ENCODE data around the gene CD83. TPM values are rescaled to one million over a fixed set of nuclear protein-coding genes. Genes with fewer than 3 reads are reported as not detected.

CD83 gene
- polyA plus RNA-seq, 1 experiment, result 0.85 TPM

- Histone ChIP-seq H3K4me3 (ENCODE audit: low read depth, low read length) (no peak overlapping the region), H3K36me3 (ENCODE audit: control insufficient read depth, insufficient read depth, low read length) (no peaks in the 10 kb centered on the region), H3K27me3 (ENCODE audit: control insufficient read depth, insufficient read depth, low read length) (peaks cover 2% of the 10 kb centered on the region; the same call in 1 of the 2 replicates)
- no peak for DNase-seq (ENCODE audit: low read depth)
- ChIA-PET CTCF (no interaction called here), POLR2A (no interaction called here)
- no peak for TF ChIP-seq CTCF (IDR thresholded peaks at IDR 0.05; ENCODE audit: insufficient read depth, low read depth, low read length)
Observed at GRCh38 chr6:14177413-14178082, 60.0 kb downstream of the CD83 start.

- ChIA-PET POLR2A (no interaction called here), CTCF (no interaction called here)
- H3K27me3 ChIP-seq (ENCODE audit: control insufficient read depth, insufficient read depth, low read length), result peaks cover 2% of the 10 kb centered on the region; the same call in 1 of the 2 replicates
- TF ChIP-seq CTCF (IDR thresholded peaks at IDR 0.05; ENCODE audit: insufficient read depth, low read depth, low read length), result no peak
- DNase-seq (ENCODE audit: low read depth), result peak; percentile 5
- H3K36me3 ChIP-seq (ENCODE audit: control insufficient read depth, insufficient read depth, low read length), result no peaks in the 10 kb centered on the region
- H3K4me3 ChIP-seq (ENCODE audit: low read depth, low read length), result no peak overlapping the region
Observed at GRCh38 chr6:14178083-14178445, 60.5 kb downstream of the CD83 start.

- no peak overlapping the region for H3K4me3 ChIP-seq (ENCODE audit: low read depth, low read length)
- DNase-seq (ENCODE audit: low read depth), result no peak
- ChIA-PET CTCF (interaction anchor here (1.0 to 1.6 kb wide), 3 partner anchors 15 to 31 kb away, joined by 3 read pairs; no protein-coding TSS in a partner anchor), POLR2A (no interaction called here)
- no peaks in the 10 kb centered on the region for H3K36me3 ChIP-seq (ENCODE audit: control insufficient read depth, insufficient read depth, low read length)
- no peak for TF ChIP-seq CTCF (IDR thresholded peaks at IDR 0.05; ENCODE audit: insufficient read depth, low read depth, low read length)
- H3K27me3 ChIP-seq (ENCODE audit: control insufficient read depth, insufficient read depth, low read length), result peaks cover 2% of the 10 kb centered on the region; the same call in 1 of the 2 replicates
Observed at GRCh38 chr6:14180609-14181008, 63.0 kb downstream of the CD83 start.

- ChIA-PET POLR2A (no interaction called here), CTCF (no interaction called here)
- H3K4me3 ChIP-seq (ENCODE audit: low read depth, low read length), result no peak overlapping the region
- no peak for DNase-seq (ENCODE audit: low read depth)
- no peaks in the 10 kb centered on the region; the same call in 1 of the 2 replicates for H3K27me3 ChIP-seq (ENCODE audit: control insufficient read depth, insufficient read depth, low read length)
- H3K36me3 ChIP-seq (ENCODE audit: control insufficient read depth, insufficient read depth, low read length), result no peaks in the 10 kb centered on the region
- no peak for TF ChIP-seq CTCF (IDR thresholded peaks at IDR 0.05; ENCODE audit: insufficient read depth, low read depth, low read length)
Observed at GRCh38 chr6:14182916-14183315, 65.3 kb downstream of the CD83 start.

Small RNA genes lying within 50 kb of the gene (small RNA-seq; reads per million reads assigned to genes)
- gene RNU7-133P (ENCODE audit: insufficient read length, low read depth, low replicate concordance), result not detected

Other genes with a start within 250 kb of the CD83 start
- gene RNF182, start 192.8 kb upstream of the CD83 start, polyA plus RNA-seq (2011; rRNA removed), result 1.4 and 1.9 TPM in 2 replicates